NCI-H1417 (cell line): ENCODE measurements around the gene CFDP1.

Experiments used
- DNase-seq, 3 experiments: peaks; one replicate each; lab custom pipeline; 2025; lab: John Stamatoyannopoulos, UW

Gene CFDP1

DNA sequence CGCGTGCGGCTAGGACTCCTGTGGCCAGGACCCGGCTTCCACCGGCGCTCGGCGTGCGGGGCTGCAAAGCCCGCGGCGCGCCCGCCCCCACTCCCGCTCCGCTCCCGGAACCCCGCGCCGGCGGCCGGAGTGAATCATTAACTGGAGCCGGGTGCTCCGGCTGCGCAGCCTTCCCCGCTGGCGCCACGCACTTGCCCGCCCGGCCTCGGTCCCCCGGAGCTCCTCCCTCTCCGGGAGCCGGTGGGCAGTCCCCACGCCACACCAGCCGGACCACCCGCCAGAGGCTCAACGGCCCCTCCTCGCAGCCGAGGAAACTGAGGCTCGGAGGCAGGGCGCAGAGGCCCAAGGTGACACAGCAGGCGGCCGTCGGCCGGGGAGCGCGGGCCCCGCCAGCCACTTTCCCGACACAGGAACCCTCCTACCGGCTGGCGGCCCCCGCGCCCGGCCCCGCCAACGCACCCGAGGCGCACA, 182.5 kb downstream of the CFDP1 start:
- DNase-seq: peak in 2 of 3 experiments; percentile 58 to 80

DNA sequence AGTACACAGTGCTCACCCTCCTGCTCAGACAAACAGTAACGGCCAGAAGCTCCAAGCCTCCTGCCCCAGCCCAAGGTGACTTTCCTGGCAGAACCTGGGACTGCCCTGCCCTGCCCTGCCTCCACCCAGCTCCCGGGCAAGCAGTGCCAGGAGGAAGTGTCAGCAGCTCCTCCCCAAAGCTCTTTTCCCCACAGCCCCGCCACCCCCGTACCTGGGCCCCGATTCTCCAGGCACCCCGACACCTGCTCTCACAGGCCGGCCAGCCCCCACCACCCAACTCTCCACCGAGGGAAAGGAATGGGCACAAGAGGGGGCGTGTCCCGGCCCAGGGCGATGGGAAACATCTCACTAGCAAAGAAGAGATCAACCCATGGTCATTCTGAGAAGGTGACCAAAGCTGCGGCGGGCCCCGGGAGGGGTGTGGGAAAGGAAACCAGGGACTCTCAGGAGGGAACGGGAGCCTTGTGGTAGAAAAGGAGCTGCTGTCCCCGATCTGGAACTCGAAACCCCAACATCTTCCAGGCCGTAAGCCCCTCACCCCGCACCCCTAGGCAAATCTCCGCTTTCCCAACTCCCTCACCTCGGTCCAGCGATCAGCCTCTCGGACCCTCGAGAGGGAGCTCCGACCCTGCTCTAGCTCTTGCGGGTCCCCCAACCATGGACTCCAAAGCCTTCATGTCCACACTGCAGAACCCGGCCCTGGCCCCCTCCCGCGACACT, 183.1 kb downstream of the CFDP1 start:
- DNase-seq: peak in 2 of 3 experiments; percentile 54 to 58

DNA sequence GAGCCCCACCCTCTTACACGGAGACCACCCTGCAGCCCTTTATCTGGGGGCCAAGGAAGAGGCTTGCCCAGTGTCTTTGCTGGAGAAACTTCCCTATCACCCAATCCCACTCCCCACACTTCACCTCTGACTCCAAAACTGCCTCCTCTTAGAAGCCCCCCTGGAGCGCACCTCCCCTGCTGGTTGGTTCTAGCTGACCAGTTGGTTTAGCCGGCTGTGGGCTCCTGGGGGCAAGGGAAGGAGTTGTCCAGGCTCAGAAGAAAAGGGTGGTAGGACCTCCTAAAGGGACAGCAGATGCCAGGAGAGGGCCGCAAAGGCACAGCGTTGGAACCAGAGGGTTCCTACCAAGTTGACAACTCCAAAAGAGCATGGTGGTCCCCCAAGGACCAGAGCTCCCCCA, 183.9 kb downstream of the CFDP1 start:
- no peak for DNase-seq

DNA sequence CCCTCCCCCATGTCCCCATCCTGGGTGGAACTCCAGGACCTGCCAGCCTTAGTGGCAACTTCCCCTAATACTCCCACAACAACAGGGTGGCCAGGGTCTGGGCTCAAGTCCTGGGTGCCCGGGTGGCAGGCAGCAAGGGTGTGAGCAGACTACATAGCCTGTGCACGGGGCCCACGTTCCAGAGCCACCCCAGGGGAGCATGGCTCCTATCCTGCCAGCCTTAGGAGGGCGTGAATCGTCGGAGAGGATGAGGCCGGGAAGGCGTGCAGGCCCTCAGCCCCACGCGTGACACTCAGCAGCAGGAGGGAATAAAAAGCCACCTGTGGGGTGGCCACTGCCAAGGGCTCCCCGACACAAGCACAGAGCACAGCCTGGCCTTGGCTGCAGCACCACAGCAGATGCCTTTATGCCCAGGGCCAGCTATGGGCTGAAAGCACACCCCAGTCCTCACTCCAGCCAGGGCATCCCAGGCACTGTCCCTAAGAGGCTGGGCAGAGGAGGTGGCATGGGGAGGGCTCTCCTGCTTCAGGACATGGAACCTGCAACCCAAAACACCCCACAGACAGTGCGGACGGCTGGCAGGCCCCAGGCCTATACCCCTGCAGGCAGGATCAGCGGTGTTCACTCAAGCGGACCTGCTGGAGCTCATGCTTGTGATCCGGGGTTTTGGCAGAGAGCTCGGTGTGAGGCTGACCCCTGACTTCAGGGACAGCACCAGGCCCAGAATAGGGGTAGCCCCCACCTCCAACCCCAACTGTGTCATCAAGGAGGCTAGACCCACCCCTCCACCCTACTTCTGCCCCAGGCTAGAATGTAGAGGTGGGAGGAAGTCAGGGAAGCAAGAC, 184.5 kb downstream of the CFDP1 start:
- no peak for DNase-seq

DNA sequence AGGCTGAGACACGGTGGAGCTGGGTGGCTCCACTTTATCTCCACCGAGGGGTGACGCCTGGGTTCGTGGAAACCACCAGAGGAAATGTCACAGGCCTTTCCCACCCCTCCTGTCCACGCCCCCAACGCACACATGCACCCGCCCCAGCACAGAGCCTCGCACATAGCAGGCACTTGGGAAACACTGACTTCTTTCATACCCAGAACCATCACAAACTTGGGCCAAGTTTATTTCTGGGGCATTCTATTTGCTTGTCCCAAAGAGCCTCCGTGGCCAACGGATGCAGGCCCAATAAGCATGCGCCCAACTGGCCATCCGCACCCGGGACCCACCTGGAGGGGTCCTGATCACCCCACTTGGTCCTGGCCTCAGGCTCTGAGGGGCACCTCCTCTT, 185.2 kb downstream of the CFDP1 start:
- DNase-seq: no peak

DNA sequence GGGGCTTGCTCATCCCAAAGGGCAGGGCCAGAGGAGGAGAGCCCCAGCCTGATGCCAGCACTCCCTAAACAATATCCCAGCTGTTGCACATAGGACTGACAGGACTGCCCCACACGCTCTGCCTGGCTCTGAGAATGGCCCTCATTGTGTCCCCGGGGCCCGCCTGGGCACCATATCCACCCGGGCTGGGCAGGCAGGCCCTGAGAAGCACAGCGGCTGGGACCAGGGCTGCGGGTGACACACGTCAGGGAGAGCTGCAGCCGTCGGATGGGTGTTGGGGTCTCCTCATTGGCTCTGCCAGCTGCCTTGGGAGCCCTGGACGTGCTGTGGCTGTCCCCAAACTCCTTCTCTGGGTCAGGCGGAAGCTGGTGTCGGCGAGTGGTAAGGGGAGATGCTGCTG, 186.1 kb downstream of the CFDP1 start:
- DNase-seq: no peak

DNA sequence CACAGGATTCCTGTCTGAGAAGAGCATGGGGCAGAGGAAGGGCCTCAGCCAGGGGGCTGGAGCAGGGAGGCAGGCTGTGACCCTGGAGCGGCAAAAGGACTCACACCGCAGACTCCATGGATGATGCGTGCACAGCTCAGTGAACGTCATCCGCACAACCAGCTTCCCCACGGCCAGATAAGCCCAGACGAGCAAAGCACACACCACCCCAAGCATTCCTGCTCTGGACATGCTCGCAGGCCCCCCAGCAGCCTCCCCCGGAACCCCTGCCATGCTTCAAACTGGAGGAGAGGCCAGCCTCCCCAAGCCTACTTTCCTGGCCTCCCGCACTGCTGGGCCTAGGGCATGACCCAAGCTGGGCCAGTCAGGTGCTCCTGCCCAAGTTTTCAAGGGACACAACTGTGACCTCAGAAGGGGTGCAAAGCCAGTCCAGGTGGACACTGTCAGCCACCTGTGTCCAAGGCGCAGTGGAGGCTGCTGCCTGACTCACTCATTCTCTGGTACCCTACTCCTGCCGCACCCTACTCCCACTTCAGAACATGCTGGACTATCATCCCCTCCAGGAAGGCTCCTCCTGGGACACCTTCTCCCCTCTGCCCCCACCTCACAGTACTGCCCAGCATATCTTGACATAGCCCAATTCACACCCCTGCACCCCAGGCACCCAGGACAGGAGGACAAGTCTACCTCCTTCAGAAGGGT, 186.6 kb downstream of the CFDP1 start:
- no peak for DNase-seq

DNA sequence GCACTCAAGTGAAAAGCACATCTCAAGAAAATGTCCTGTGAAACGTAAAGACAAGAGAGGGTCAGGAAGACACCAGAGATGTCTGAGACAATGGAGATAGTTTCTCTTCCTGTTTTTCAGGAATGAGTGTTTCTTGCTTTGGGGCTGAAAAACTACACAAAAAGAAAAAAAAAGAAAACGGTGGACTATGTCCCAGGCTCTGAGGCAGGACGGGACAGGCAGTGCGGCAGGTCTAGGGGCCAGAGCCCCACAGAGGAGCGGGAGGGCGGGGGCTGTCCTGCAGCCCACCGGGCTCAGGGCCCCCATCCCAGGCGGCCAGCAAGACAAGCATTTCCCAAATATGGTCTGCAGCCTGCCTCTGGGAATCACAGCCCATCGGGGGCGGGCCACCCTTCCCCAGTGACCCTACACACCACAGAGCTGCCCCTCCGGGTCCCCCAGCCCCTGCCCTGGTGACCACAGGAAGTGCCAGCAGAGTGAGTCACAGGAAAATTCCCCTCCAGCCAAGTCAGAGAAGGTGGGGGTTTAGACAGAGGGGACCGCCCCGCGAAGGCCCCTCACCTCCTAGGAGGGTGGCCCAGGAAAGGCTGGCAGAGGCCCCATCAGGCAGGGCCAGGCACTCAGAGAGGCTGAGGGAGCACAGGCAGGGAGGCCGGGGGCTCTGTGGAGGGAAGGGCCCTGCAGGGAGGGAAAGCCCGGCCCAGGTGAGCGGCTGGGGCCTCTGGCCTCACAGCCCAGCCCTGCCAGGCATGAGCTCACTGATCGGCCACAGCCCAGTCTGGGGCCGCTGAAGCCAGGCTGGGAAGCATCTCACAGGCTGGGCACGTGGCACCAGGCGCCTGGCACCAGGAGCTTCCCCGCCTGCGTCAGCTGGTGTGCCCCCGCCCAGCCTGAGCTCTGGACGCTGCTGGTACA, 188.2 kb downstream of the CFDP1 start:
- DNase-seq: no peak

DNA sequence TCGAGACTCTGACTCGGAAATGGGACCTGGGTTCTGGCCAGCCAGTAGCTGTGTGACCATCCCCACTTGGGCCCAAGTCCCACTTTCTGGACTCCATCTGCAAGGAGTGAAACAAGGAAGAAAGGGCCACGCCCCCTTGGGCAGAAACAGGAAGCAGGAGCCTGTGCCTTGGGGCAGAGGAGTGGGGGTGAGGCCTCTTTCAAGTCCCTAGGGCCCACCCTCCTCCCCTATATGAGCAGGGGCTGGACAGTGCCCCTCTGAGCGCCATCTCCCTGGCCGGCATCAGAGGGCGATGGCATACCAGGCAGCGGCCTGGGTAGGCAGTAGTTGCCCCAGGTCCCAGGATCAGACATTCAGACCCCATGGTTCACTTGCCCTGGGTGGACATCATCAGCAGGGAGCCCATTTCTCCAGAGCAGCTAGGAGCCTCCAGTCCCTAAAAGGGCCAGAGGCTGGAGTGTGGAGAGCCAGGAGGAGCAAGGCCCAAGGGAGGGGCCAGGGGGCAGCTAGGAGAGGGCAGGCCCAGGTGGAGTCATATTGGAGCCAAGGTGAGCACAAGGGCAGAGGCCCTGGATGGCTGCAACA, 189.0 kb downstream of the CFDP1 start:
- DNase-seq: no peak
